22Rv1 (cell line): Measurements from ENCODE around the gene DNAJC7.

Experiments
- ZFX ChIP-seq: fragments of 450-650 bp; IDR thresholded peaks from 2 replicates; pipeline ENCODE4 v1.6.1; 2017; ENCODE audit warnings: antibody characterized with exemption, borderline replicate concordance
- TF ChIP-seq, protein P1 (sequence below): fragments of 450-650 bp; IDR thresholded peaks from 2 replicates; pipeline ENCODE4 v1.5.1; 2017; ENCODE audit warnings: mild to moderate bottlenecking

DNA sequence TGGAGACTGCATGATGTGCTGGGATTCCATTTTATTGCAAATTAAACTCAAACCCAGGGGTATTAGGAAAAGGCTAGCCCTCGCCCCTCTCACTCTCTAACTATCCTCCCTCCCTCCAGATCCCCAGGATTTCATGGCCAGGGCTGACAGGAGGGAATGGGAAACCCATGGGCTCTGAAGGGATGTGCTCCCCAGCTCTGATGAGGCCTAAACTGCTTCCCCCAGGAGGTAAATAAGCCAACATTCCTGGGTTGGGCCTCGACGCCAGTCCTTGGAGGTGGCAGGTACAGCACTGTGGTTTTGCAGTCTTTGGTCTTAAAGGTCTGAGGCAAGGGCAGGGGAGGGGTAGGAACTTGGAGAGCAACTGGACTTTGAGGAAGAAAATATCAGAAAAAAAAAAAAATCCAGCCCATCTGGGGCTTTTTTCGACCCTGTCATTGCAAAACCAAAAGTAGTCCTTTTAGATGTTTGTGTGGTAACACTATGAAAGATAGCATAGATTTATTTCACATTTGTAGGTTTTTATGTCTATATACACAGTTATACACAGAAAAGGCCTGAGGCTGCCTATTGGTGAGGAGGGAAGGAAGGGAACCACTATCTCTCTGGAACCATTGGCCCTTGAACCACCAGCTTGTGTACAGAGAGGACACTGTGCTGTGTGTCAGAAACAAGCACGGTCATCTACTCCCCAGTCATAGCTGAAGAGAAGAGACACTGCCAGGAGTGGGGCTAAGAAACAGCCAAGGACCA is 21.2 kb upstream of the DNAJC7 start:
- TF ChIP-seq, protein P1, sequence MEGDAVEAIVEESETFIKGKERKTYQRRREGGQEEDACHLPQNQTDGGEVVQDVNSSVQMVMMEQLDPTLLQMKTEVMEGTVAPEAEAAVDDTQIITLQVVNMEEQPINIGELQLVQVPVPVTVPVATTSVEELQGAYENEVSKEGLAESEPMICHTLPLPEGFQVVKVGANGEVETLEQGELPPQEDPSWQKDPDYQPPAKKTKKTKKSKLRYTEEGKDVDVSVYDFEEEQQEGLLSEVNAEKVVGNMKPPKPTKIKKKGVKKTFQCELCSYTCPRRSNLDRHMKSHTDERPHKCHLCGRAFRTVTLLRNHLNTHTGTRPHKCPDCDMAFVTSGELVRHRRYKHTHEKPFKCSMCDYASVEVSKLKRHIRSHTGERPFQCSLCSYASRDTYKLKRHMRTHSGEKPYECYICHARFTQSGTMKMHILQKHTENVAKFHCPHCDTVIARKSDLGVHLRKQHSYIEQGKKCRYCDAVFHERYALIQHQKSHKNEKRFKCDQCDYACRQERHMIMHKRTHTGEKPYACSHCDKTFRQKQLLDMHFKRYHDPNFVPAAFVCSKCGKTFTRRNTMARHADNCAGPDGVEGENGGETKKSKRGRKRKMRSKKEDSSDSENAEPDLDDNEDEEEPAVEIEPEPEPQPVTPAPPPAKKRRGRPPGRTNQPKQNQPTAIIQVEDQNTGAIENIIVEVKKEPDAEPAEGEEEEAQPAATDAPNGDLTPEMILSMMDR: no peak
- no peak for TF ChIP-seq ZFX
